GM12878 (cell line): ENCODE measurements around the gene ASB4. TPM values are rescaled to one million over a fixed set of nuclear protein-coding genes. Genes with fewer than 3 reads are reported as not detected.
A peak's percentile ranks its signal among the peaks of the same experiment; 100 is the strongest.

Experiments
- ATAC-seq: fragments of 200-7000 bp; cut with Tn5 transposase; 3 replicates; pipeline ENCODE4 v1.9.1; 2020; ENCODE audit warnings: mild to moderate bottlenecking, moderate library complexity
- BruUV-seq: library from RNA; stranded (reverse); fragments of 400-500 nt; replicated peaks from 2 replicates; lab custom pipeline; 2021; lab: Mats Ljungman, UMichigan
- CTCF ChIA-PET: fragments of 300-600 bp; sonication (Branson Sonifier 250); formaldehyde crosslinking; extraction: SDS; loops from one replicate; lab custom pipeline; 2021; ENCODE audit warnings: inconsistent platforms; lab: Yijun Ruan, JAX
- POLR2A ChIA-PET: fragments of 350-600 bp; formaldehyde crosslinking; extraction: SDS; loops from one replicate; lab custom pipeline; 2021; ENCODE audit warnings: inconsistent platforms; lab: Charles Lee
- RAD21 ChIA-PET: fragments of 300-600 bp; sonication (Branson Sonifier 250); formaldehyde crosslinking; loops from one replicate; lab custom pipeline; 2023; ENCODE audit warnings: antibody characterized with exemption; ENCODE audit not compliant: unreplicated experiment; lab: Charles Lee
- SMC1A ChIA-PET: fragments of 300-600 bp; sonication (Branson Sonifier 250); formaldehyde crosslinking; loops from one replicate; lab custom pipeline; 2023; ENCODE audit not compliant: unreplicated experiment, uncharacterized antibody; lab: Charles Lee
- DNase-seq: peaks from one replicate; pipeline ENCODE4 v3.0.0-alpha.2; 2011; ENCODE audit warnings: low read depth, low spot score
- FAIRE-seq: peaks from 3 replicates; lab custom pipeline; 2011; peaks lifted over from hg19 to GRCh38; lab: Jason Lieb, UNC
- H2AFZ ChIP-seq: 2 replicates; pipeline ENCODE4 v1.6.0; 2011; ENCODE audit warnings: low read depth, low read length, control low read depth; ENCODE audit not compliant: control insufficient read depth
- H3K27ac ChIP-seq: 2 replicates; pipeline ENCODE4 v1.5.1; 2011; ENCODE audit warnings: control low read depth; ENCODE audit not compliant: control insufficient read depth, insufficient read depth
- H3K27me3 ChIP-seq, 2 experiments: replicated peaks in 1 of 2; 2 replicates each; pipeline versions ENCODE4 v1.6.0 to v1.6.1; 2011; ENCODE audit warnings: low read length in 1 of 2; ENCODE audit not compliant: control insufficient read depth in 2 of 2, insufficient read depth in 2 of 2
- H3K36me3 ChIP-seq, 2 experiments: 2 replicates each; pipeline ENCODE4 v1.5.1; 2011; ENCODE audit warnings: low read length in 1 of 2; ENCODE audit not compliant: control insufficient read depth in 2 of 2, insufficient read depth in 2 of 2
- H3K4me1 ChIP-seq: 2 replicates; pipeline ENCODE4 v1.6.1; 2011; ENCODE audit warnings: mild to moderate bottlenecking, low read length, moderate library complexity, mixed read lengths; ENCODE audit not compliant: control insufficient read depth, insufficient read depth
- H3K4me2 ChIP-seq: 2 replicates; pipeline ENCODE4 v1.6.0; 2011; ENCODE audit warnings: control low read depth; ENCODE audit not compliant: control insufficient read depth, insufficient read depth
- H3K4me3 ChIP-seq: fragments of 200-600 bp; sonication (generic); 2 replicates; pipeline ENCODE4 v1.5.1; 2016
- H3K79me2 ChIP-seq: 2 replicates; pipeline ENCODE4 v1.6.0; 2011; ENCODE audit warnings: low read length; ENCODE audit not compliant: control insufficient read depth, insufficient read depth
- H3K9ac ChIP-seq: 2 replicates; pipeline ENCODE4 v1.8.0; 2011; ENCODE audit warnings: low read length, control low read depth, mixed read lengths; ENCODE audit not compliant: control insufficient read depth, insufficient read depth
- H3K9me3 ChIP-seq: replicated peaks from 3 replicates; pipeline ENCODE4 v1.5.1; 2011; ENCODE audit warnings: mild to moderate bottlenecking, low read length; ENCODE audit not compliant: control insufficient read depth, insufficient read depth
- H4K20me1 ChIP-seq: 2 replicates; pipeline ENCODE4 v1.6.0; 2011; ENCODE audit not compliant: control insufficient read depth, insufficient read depth
- BACH1 ChIP-seq: fragments of 450-650 bp; IDR thresholded peaks from 2 replicates; pipeline ENCODE4 v1.6.1; 2017; ENCODE audit warnings: mild to moderate bottlenecking, borderline replicate concordance
- CBX3 ChIP-seq: fragments of 200-600 bp; sonication (generic); IDR thresholded peaks from 2 replicates; pipeline ENCODE4 v1.6.1; 2016; ENCODE audit warnings: low read depth, borderline replicate concordance
- CEBPZ ChIP-seq: fragments of 150-350 bp; IDR thresholded peaks from 2 replicates; pipeline ENCODE4 v1.6.1; 2016; ENCODE audit warnings: low read depth, low read length
- DPF2 ChIP-seq: fragments of 450-650 bp; IDR thresholded peaks from 2 replicates; pipeline ENCODE4 v1.6.1; 2017; ENCODE audit warnings: mild to moderate bottlenecking
- ETV6 ChIP-seq, 2 experiments: fragments of 450-650 bp in 1 of 2; IDR thresholded peaks in 1 of 2; conservative IDR thresholded peaks in 1 of 2; 2 replicates each; pipeline ENCODE4 v1.6.1; 2014; ENCODE audit warnings: antibody characterized with exemption in 1 of 2, borderline replicate concordance in 1 of 2, low read depth in 1 of 2, mild to moderate bottlenecking in 1 of 2, moderate library complexity in 1 of 2
- FOS ChIP-seq: IDR thresholded peaks from 3 replicates; pipeline ENCODE4 v1.6.1; 2011; ENCODE audit warnings: borderline replicate concordance; ENCODE audit not compliant: insufficient read length; ENCODE audit errors: extremely low read depth
- HCFC1 ChIP-seq: fragments of 150-350 bp; IDR thresholded peaks from 2 replicates; pipeline ENCODE4 v1.6.1; 2014; ENCODE audit warnings: low read length
- MAX ChIP-seq: IDR thresholded peaks from 2 replicates; pipeline ENCODE4 v1.6.1; 2012; ENCODE audit warnings: low read depth, low read length, improper control_type of control experiment
- POLR2AphosphoS2 ChIP-seq: IDR thresholded peaks from 2 replicates; pipeline ENCODE4 v1.6.1; 2011; ENCODE audit warnings: low read depth, mild to moderate bottlenecking, low read length, improper control_type of control experiment, moderate library complexity
- RUNX3 ChIP-seq: IDR thresholded peaks from 2 replicates; pipeline ENCODE4 v1.6.1; 2012; ENCODE audit warnings: low read length, inconsistent platforms
- SKIL ChIP-seq: fragments of 450-650 bp; IDR thresholded peaks from 2 replicates; pipeline ENCODE4 v1.6.1; 2017; ENCODE audit warnings: mild to moderate bottlenecking, low read depth, inconsistent platforms; ENCODE audit not compliant: poor library complexity, severe bottlenecking
- SMC3 ChIP-seq: IDR thresholded peaks from 2 replicates; pipeline ENCODE4 v1.6.1; 2011; ENCODE audit warnings: low read length, improper control_type of control experiment, borderline replicate concordance
- SREBF2 ChIP-seq: IDR thresholded peaks from 2 replicates; pipeline ENCODE4 v1.6.1; 2012; ENCODE audit warnings: mild to moderate bottlenecking, low read length
- TCF12 ChIP-seq: IDR thresholded peaks from 2 replicates; pipeline ENCODE4 v1.6.1; 2011; ENCODE audit warnings: low read depth, mild to moderate bottlenecking, low read length
- TCF7 ChIP-seq: IDR thresholded peaks from 2 replicates; pipeline ENCODE4 v1.6.1; 2014; ENCODE audit warnings: antibody characterized with exemption, borderline replicate concordance
- ZNF217 ChIP-seq: fragments of 450-650 bp; IDR thresholded peaks from 2 replicates; pipeline ENCODE4 v1.6.1; 2017; ENCODE audit warnings: antibody characterized with exemption, mild to moderate bottlenecking
- WGBS: methylation state at CpG from one replicate; pipeline ENCODE4 v1.1.6; 2016; ENCODE audit warnings: low lambda C conversion rate; ENCODE audit not compliant: insufficient replicate concordance, insufficient coverage; ENCODE audit errors: missing lambda C conversion rate; 5-methylcytosine and 5-hydroxymethylcytosine counted together
- in situ Hi-C: fragments of 300-500 bp; cut with MboI; formaldehyde crosslinking; loops from 9 replicates; pipeline ENCODE4 v1.14.3; 2018; ENCODE audit warnings: mixed read lengths
- intact Hi-C: fragments of 100-400 bp; cut with micrococcal nuclease; formaldehyde crosslinking; loops from one replicate; pipeline ENCODE4 v1.14.2; 2022; ENCODE audit not compliant: unreplicated experiment
- polyA plus RNA-seq, 11 experiments: library from polyadenylated mRNA; depleted of rRNA in 4 of 11; unstranded in 6 of 11; stranded (reverse) in 5 of 11; fragments of >200 nt; fragmentation: Nextera tagmentation in 4 of 11; fragmentation: Illumina TruSeq in 1 of 11; extraction: Ambion mirVana in 4 of 11; extraction: Trizol in 1 of 11; gene quantifications; 1 replicate in 1 of 11; 2 replicates in 10 of 11; pipeline versions ENCODE4 v1.2.1 to v1.2.3, GENCODE V29; 2011 to 2016; ENCODE audit warnings: inconsistent platforms in 2 of 11, missing spikeins in 2 of 11, low read depth in 1 of 11
- total RNA-seq, 4 experiments: library from RNA; depleted of rRNA in 3 of 4; stranded (reverse); fragments of >200 nt in 3 of 4; fragmentation: Illumina TruSeq in 1 of 4; extraction: Trizol in 1 of 4; gene quantifications; 2 replicates each; pipeline versions ENCODE4 v1.2.1 to v1.2.3, GENCODE V29; 2013 to 2021

Gene ASB4
- total and polyA plus RNA-seq, 10 of the 15 experiments (the other 5 are each of a cell fraction or from before 2014, with no cell fraction given): 0.12 to 1.1 TPM; not detected in 8

- CTCF ChIA-PET: interaction anchor here (0.7 to 5.3 kb wide), 7 partner anchors 11 to 370 kb away, joined by 3 to 82 read pairs (median 7); no protein-coding TSS in a partner anchor
- peak; percentile 87 for DNase-seq
- peak; percentile 91; the same call in 1 of the 2 replicates for TF ChIP-seq BACH1
- TF ChIP-seq TCF7: peak; percentile 65; the same call in 1 of the 2 replicates
- no peak for TF ChIP-seq HCFC1
- peak; percentile 98 for TF ChIP-seq DPF2
- TF ChIP-seq POLR2AphosphoS2: no peak
- TF ChIP-seq SREBF2: no peak
- TF ChIP-seq ETV6 (conservative IDR thresholded peaks at IDR 0.05 in 1 of 2, IDR thresholded peaks at IDR 0.05 in 1 of 2; ENCODE audit: borderline replicate concordance in 1 of 2, low read depth in 1 of 2): peak in 1 of 2 experiments; percentile 69; a peak in 2 of 4 replicates
- no peak for TF ChIP-seq CBX3
- no peak for TF ChIP-seq SMC3
- no peak for TF ChIP-seq CEBPZ
- peak; percentile 97 for TF ChIP-seq RUNX3
- peak; percentile 58; the same call in 1 of the 2 replicates for TF ChIP-seq TCF12
- peak; percentile 81 for TF ChIP-seq SKIL
- no peak for TF ChIP-seq MAX
- no peak for TF ChIP-seq FOS
- peak; percentile 89 for TF ChIP-seq ZNF217
Observed at GRCh38 chr7:95501261-95501832, 15.6 kb downstream of the ASB4 start.

More at GRCh38 chr7:95501261-95501832, 15.6 kb downstream of the ASB4 start:
- no peaks in the 10 kb centered on the region for H3K79me2 ChIP-seq
- peak overlapping the region; percentile 34; the same call in 1 of the 2 replicates for H3K4me3 ChIP-seq
- peak overlapping the region; percentile 65; the same call in 1 of the 2 replicates for H2AFZ ChIP-seq
- no TSS peak for BruUV-seq
- no peaks in the 10 kb centered on the region; the same call in 1 of the 3 replicates for H3K9me3 ChIP-seq
- no peaks in the 10 kb centered on the region for H3K27me3 ChIP-seq
- ChIA-PET POLR2A (interaction anchor here (0.6 to 2.7 kb wide), 8 partner anchors 8 to 25 kb away, joined by 3 to 10 read pairs (median 6); no protein-coding TSS in a partner anchor), SMC1A (interaction anchor here (0.7 to 5.7 kb wide), 18 partner anchors 8 to 217 kb away, joined by 3 to 87 read pairs (median 6); partner anchors contain the start of genes ASB4 and PON2), RAD21 (interaction anchor here (1.0 to 5.2 kb wide), 17 partner anchors 10 to 843 kb away, joined by 3 to 51 read pairs (median 6); no protein-coding TSS in a partner anchor)
- peaks cover 8% of the 10 kb centered on the region for H3K4me1 ChIP-seq
- 0% methylated on average over 5 of the region's 5 CpGs for WGBS
- intact Hi-C loops (loop anchor here (2.0 to 5.0 kb wide), 2 partner anchors 67 to 989 kb away; partner anchors contain the start of gene PON2), in situ Hi-C loops (no loop called here)
- peak overlapping the region; percentile 46; the same call in 1 of the 2 replicates for H3K4me2 ChIP-seq
- ATAC-seq (peak; percentile 78), FAIRE-seq (peak; percentile 90)
- no peaks in the 10 kb centered on the region for H3K36me3 ChIP-seq
- H3K27ac ChIP-seq: peak overlapping the region; percentile 56
- H4K20me1 ChIP-seq: no peaks in the 10 kb centered on the region
- H3K9ac ChIP-seq: no peak overlapping the region
